ENCODE measurements around the gene KREMEN1. TPM values are rescaled to one million over a fixed set of nuclear protein-coding genes. Genes with fewer than 3 reads are reported as not detected.

The KREMEN1 gene
- total RNA-seq, 1 experiment from 2014 or later = 31.9 TPM

GRCh38 chr22:29145321-29146072, 72.7 kb downstream of the KREMEN1 start:
- H3K9me2 ChIP-seq (ENCODE audit: insufficient read depth) = no peaks in the 10 kb centered on the region
- RAD21 ChIA-PET (ENCODE audit: low non-redundant PET in 1 of 2, low total read pairs in 2 of 2, uncharacterized antibody in 2 of 2, unreplicated experiment in 2 of 2) = no interaction called here
- H3K27ac ChIP-seq (ENCODE audit: low read depth, low read length) = no peak overlapping the region
- no peak overlapping the region for H3K4me2 ChIP-seq (ENCODE audit: low read length)
- DNase-seq (ENCODE audit: low read depth, low spot score) (no peak), ATAC-seq (0 out of 2 replicates have a peak, but pooled peaks have one; percentile 52)
- TF ChIP-seq SP1 (IDR thresholded peaks at IDR 0.05; ENCODE audit: low read depth) (no peak), SRF (IDR thresholded peaks at IDR 0.05; ENCODE audit: low read depth) (no peak), FOSL1 (IDR thresholded peaks at IDR 0.05; ENCODE audit: low read depth) (no peak), ZBTB33 (IDR thresholded peaks at IDR 0.05; ENCODE audit: extremely low read depth, insufficient replicate concordance, low read length) (no peak), EGR1 (IDR thresholded peaks at IDR 0.05; ENCODE audit: low read depth) (no peak), ZNF274 (IDR thresholded peaks at IDR 0.05; ENCODE audit: low read depth, low read length) (no peak), MAX (IDR thresholded peaks at IDR 0.05) (no peak), CBX3 (IDR thresholded peaks at IDR 0.05; ENCODE audit: low read depth) (no peak), CEBPB (IDR thresholded peaks at IDR 0.05; ENCODE audit: low read depth) (no peak), YY1 (IDR thresholded peaks at IDR 0.05; ENCODE audit: extremely low read depth, insufficient replicate concordance, low read depth, low read length) (no peak), JUND (IDR thresholded peaks at IDR 0.05) (no peak), EZH2 (IDR thresholded peaks at IDR 0.05) (no peak), RAD21 (IDR thresholded peaks at IDR 0.05; ENCODE audit: low read depth) (no peak), POLR2A (IDR thresholded peaks at IDR 0.05; ENCODE audit: borderline replicate concordance, extremely low read depth, insufficient read depth, insufficient read length) (no peak), TCF7L2 (IDR thresholded peaks at IDR 0.05; ENCODE audit: borderline replicate concordance, extremely low read depth, insufficient read depth, insufficient read length) (no peak), ATF3 (IDR thresholded peaks at IDR 0.05) (no peak)
- no peaks in the 10 kb centered on the region for H3K27me3 ChIP-seq (ENCODE audit: insufficient read depth, low read length)
- no peaks in the 10 kb centered on the region for H3K79me2 ChIP-seq (ENCODE audit: insufficient read depth, low read length)
- intact Hi-C loops (cut with micrococcal nuclease) = no loop called here
- no peak overlapping the region for H3K4me3 ChIP-seq (replicated peaks in 1 of 2; ENCODE audit: low read depth in 1 of 2, low read length in 2 of 2)
- H3K9ac ChIP-seq (ENCODE audit: low read length) = no peak overlapping the region
- H3K36me3 ChIP-seq (ENCODE audit: control insufficient read depth in 1 of 2, insufficient read depth in 2 of 2, low read length in 2 of 2) = 0 out of 4 replicates have a peak, but pooled peaks cover 0 to 2% of the 10 kb centered on the region in 2 experiments
- CTCF ChIA-PET = no interaction called here
- BruUV-seq (replicated peaks) = no TSS peak
- POLR2A ChIA-PET = no interaction called here
- H3K9me3 ChIP-seq (ENCODE audit: control insufficient read depth in 1 of 2, insufficient read depth in 1 of 2, low read depth in 1 of 2, low read length in 2 of 2) = no peaks in the 10 kb centered on the region
- H2AFZ ChIP-seq (ENCODE audit: low read depth, low read length, poor library complexity, severe bottlenecking) = no peak overlapping the region
- peaks cover 3 to 8% of the 10 kb centered on the region in 2 experiments; a peak in 1 of 4 replicates for H3K4me1 ChIP-seq (ENCODE audit: control insufficient read depth in 1 of 2, insufficient read depth in 2 of 2, low read length in 2 of 2)
- no peaks in the 10 kb centered on the region for H4K20me1 ChIP-seq (ENCODE audit: insufficient read depth)
